Mammary epithelial cell (primary cell): Measurements from ENCODE around the gene ZCCHC24.

Experiments used
- CTCF ChIP-seq, 2 donors: IDR thresholded peaks in 1 of 2; conservative IDR thresholded peaks in 1 of 2; 2 replicates each; pipeline ENCODE4 v1.5.1; 2011 to 2012; ENCODE audit warnings: inconsistent platforms in 2 of 2, low read length in 2 of 2, mild to moderate bottlenecking in 2 of 2, control low read depth in 1 of 2, low read depth in 1 of 2; ENCODE audit not compliant: insufficient read depth in 1 of 2; ENCODE audit errors: extremely low read depth in 1 of 2
- EZH2 ChIP-seq: IDR thresholded peaks from 2 replicates; pipeline ENCODE4 v1.6.1; 2012; ENCODE audit warnings: low read length, inconsistent platforms, borderline replicate concordance

GRCh38 chr10:79484476-79484875 lies 39.1 kb upstream of the ZCCHC24 start:
- TF ChIP-seq EZH2 (no peak), CTCF (conservative IDR thresholded peaks at IDR 0.05 in 1 of 2, IDR thresholded peaks at IDR 0.05 in 1 of 2; ENCODE audit: extremely low read depth in 1 of 2, insufficient read depth in 1 of 2, low read depth in 1 of 2, low read length in 2 of 2) (no peak)
